PC-9 (cell line): Measurements from ENCODE around the gene AHRR. TPM values are rescaled to one million over a fixed set of nuclear protein-coding genes. Genes with fewer than 3 reads are reported as not detected.

Experiments
- BruUV-seq: library from RNA; stranded (reverse); fragments of 400-500 nt; replicated peaks from 2 replicates; lab custom pipeline; 2021; lab: Mats Ljungman, UMichigan
- CTCF ChIA-PET: fragments of 300-600 bp; sonication (Branson Sonifier 250); formaldehyde crosslinking; loops from one replicate; lab custom pipeline; 2022; ENCODE audit warnings: antibody characterized with exemption; lab: Charles Lee
- POLR2A ChIA-PET: fragments of 300-600 bp; sonication (Branson Sonifier 250); formaldehyde crosslinking; loops from one replicate; lab custom pipeline; 2022; ENCODE audit warnings: antibody characterized with exemption; ENCODE audit not compliant: unreplicated experiment; lab: Charles Lee
- DNase-seq, 2 experiments: peaks; one replicate each; pipeline versions ENCODE4 v3.0.0 to v3.0.0-alpha.2; 2015 to 2022; ENCODE audit warnings: mixed read lengths in 1 of 2
- H2AFZ ChIP-seq: fragments of 200-600 bp; sonication (generic); 2 replicates; pipeline ENCODE4 v1.8.1; 2017; ENCODE audit warnings: antibody characterized with exemption
- H3F3A ChIP-seq: fragments of 200-600 bp; sonication (generic); 2 replicates; pipeline ENCODE4 v1.8.1; 2017; ENCODE audit warnings: antibody characterized with exemption, mild to moderate bottlenecking, low read depth; ENCODE audit not compliant: insufficient read depth
- H3K27ac ChIP-seq: fragments of 200-600 bp; sonication (generic); 2 replicates; pipeline ENCODE4 v1.6.1; 2016; ENCODE audit warnings: mixed run types
- H3K27me3 ChIP-seq: fragments of 200-600 bp; sonication (generic); 2 replicates; pipeline ENCODE4 v1.6.1; 2016; ENCODE audit warnings: low read depth, mixed run types; ENCODE audit not compliant: insufficient read depth
- H3K36me3 ChIP-seq: fragments of 200-600 bp; sonication (generic); 2 replicates; pipeline ENCODE4 v1.6.1; 2016; ENCODE audit warnings: low read depth, mixed run types
- H3K4me1 ChIP-seq: fragments of 200-600 bp; sonication (generic); replicated peaks from 2 replicates; pipeline ENCODE4 v1.6.1; 2016; ENCODE audit warnings: mixed run types; ENCODE audit not compliant: insufficient read depth
- H3K4me2 ChIP-seq: fragments of 200-600 bp; sonication (generic); 2 replicates; pipeline ENCODE4 v1.6.1; 2017; ENCODE audit warnings: mixed run types
- H3K4me3 ChIP-seq: fragments of 200-600 bp; sonication (generic); 2 replicates; pipeline ENCODE4 v1.6.1; 2016; ENCODE audit warnings: mixed run types
- H3K79me2 ChIP-seq: fragments of 200-600 bp; sonication (generic); 2 replicates; pipeline ENCODE4 v1.6.1; 2017; ENCODE audit warnings: low read depth, mixed run types
- H3K9me2 ChIP-seq: fragments of 200-600 bp; sonication (generic); 2 replicates; pipeline ENCODE4 v1.8.1; 2017; ENCODE audit warnings: mild to moderate bottlenecking; ENCODE audit not compliant: insufficient read depth
- H3K9me3 ChIP-seq: fragments of 200-600 bp; sonication (generic); 2 replicates; pipeline ENCODE4 v1.8.1; 2016; ENCODE audit warnings: low read depth; ENCODE audit not compliant: insufficient read depth
- H4K20me1 ChIP-seq: fragments of 200-600 bp; sonication (generic); 2 replicates; pipeline ENCODE4 v1.8.1; 2017; ENCODE audit not compliant: insufficient read depth
- EZH2 ChIP-seq: fragments of 200-600 bp; sonication (generic); IDR thresholded peaks from 2 replicates; pipeline ENCODE4 v1.8.0; 2017; ENCODE audit warnings: antibody characterized with exemption, low read depth
- intact Hi-C: fragments of 100-400 bp; cut with micrococcal nuclease; formaldehyde crosslinking; loops from one replicate; pipeline ENCODE4 v1.10.0; 2022; ENCODE audit not compliant: unreplicated experiment
- total RNA-seq: library from RNA; stranded (reverse); gene quantifications from 2 replicates; pipeline ENCODE4 v1.2.3, GENCODE V29; 2021
- TF ChIP-seq, protein P1 (sequence below): fragments of 200-600 bp; sonication (generic); conservative IDR thresholded peaks from 2 replicates; pipeline ENCODE4 v1.6.1; 2017; ENCODE audit warnings: mixed run types, antibody characterized with exemption, mild to moderate bottlenecking, moderate library complexity

Gene AHRR
- total RNA-seq, 1 experiment from 2014 or later = 7.2 TPM

DNA sequence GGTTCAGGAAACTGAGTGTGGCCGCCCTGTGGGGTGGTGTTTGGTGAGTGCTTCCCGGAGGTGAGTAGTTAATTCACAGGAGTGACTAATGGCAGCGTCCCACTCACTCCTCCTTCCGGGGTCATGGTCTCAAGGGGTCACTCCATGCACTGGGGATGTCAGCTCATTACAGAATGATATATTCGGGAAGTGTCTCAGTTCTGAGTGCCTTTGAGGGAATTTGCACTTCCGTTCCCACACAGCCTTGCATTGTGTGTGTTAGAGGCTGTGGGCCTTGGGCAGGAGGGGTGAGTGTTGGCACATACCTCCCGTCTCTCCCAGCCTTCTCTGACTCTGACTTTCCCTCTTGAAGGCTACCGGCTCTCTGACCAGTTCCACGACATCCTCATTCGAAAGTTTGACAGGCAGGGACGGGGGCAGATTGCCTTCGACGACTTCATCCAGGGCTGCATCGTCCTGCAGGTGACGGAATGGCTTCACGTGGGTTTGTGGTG lies 10.5 kb upstream of the AHRR start:
- no peak overlapping the region for H3K4me2 ChIP-seq
- no peaks in the 10 kb centered on the region for H3K4me1 ChIP-seq
- BruUV-seq = no TSS peak
- peaks cover 91% of the 10 kb centered on the region for H4K20me1 ChIP-seq
- H3K79me2 ChIP-seq = peaks cover 8% of the 10 kb centered on the region; the same call in 1 of the 2 replicates
- TF ChIP-seq, protein P1, sequence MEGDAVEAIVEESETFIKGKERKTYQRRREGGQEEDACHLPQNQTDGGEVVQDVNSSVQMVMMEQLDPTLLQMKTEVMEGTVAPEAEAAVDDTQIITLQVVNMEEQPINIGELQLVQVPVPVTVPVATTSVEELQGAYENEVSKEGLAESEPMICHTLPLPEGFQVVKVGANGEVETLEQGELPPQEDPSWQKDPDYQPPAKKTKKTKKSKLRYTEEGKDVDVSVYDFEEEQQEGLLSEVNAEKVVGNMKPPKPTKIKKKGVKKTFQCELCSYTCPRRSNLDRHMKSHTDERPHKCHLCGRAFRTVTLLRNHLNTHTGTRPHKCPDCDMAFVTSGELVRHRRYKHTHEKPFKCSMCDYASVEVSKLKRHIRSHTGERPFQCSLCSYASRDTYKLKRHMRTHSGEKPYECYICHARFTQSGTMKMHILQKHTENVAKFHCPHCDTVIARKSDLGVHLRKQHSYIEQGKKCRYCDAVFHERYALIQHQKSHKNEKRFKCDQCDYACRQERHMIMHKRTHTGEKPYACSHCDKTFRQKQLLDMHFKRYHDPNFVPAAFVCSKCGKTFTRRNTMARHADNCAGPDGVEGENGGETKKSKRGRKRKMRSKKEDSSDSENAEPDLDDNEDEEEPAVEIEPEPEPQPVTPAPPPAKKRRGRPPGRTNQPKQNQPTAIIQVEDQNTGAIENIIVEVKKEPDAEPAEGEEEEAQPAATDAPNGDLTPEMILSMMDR = no peak
- TF ChIP-seq EZH2 = no peak
- H3K27ac ChIP-seq = no peak overlapping the region
- no peaks in the 10 kb centered on the region for H3K27me3 ChIP-seq
- POLR2A ChIA-PET = no interaction called here
- H3K4me3 ChIP-seq = no peak overlapping the region
- H3K9me3 ChIP-seq = no peaks in the 10 kb centered on the region
- intact Hi-C loops = no loop called here
- CTCF ChIA-PET = no interaction called here
- no peaks in the 10 kb centered on the region for H3K9me2 ChIP-seq
- peaks cover 9% of the 10 kb centered on the region; the same call in 1 of the 2 replicates for H3F3A ChIP-seq
- no peak overlapping the region for H2AFZ ChIP-seq
- no peak for DNase-seq
- H3K36me3 ChIP-seq = peaks cover 18% of the 10 kb centered on the region; the same call in 1 of the 2 replicates

DNA sequence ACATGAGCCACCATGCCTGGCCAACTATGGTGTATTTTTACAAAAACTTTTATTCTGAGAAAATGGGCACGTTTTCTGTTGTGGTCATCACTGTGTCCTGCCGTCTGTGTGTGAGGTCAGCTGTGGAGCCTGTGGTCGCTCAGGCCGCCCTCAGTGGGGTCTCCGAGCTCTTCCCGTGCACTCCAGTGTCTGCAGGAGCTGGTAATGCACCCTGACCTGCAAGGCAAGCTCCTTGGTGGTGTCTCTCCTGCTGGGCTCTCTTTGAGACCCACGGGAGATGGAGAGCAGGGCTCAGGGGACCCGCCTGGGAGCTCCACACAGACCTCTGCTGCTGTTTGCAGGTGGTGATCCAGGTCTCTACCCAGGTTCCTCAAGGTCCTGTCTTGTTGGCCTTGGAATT lies 9.6 kb upstream of the AHRR start:
- Histone ChIP-seq H3K9me3 (no peaks in the 10 kb centered on the region), H3K4me1 (no peaks in the 10 kb centered on the region), H3K79me2 (peaks cover 8% of the 10 kb centered on the region; the same call in 1 of the 2 replicates), H2AFZ (no peak overlapping the region), H3K9me2 (no peaks in the 10 kb centered on the region), H3K27me3 (no peaks in the 10 kb centered on the region), H3K36me3 (peaks cover 11% of the 10 kb centered on the region; the same call in 1 of the 2 replicates), H3K4me2 (no peak overlapping the region), H4K20me1 (peaks cover 92% of the 10 kb centered on the region), H3K4me3 (no peak overlapping the region), H3F3A (peaks cover 12% of the 10 kb centered on the region; the same call in 1 of the 2 replicates), H3K27ac (no peak overlapping the region)
- no TSS peak for BruUV-seq
- TF ChIP-seq EZH2 = no peak
- TF ChIP-seq, protein P1 = no peak
- no peak for DNase-seq
- CTCF ChIA-PET = interaction anchor here (0.6 kb wide), 2 partner anchors 41 to 133 kb away, joined by 4 to 14 read pairs; no protein-coding TSS in a partner anchor
- POLR2A ChIA-PET = no interaction called here
- intact Hi-C loops = no loop called here

GRCh38 chr5:312845-313244 lies 8.7 kb upstream of the AHRR start:
- Histone ChIP-seq H3K9me3 (no peaks in the 10 kb centered on the region), H3K36me3 (0 out of 2 replicates have a peak, but pooled peaks cover 11% of the 10 kb centered on the region)

More at GRCh38 chr5:312845-313244, 8.7 kb upstream of the AHRR start:
- H3K4me3 ChIP-seq = no peak overlapping the region
- H3F3A ChIP-seq = peaks cover 17% of the 10 kb centered on the region; the same call in 1 of the 2 replicates
- no peaks in the 10 kb centered on the region for H3K4me1 ChIP-seq
- no peaks in the 10 kb centered on the region for H3K9me2 ChIP-seq
- POLR2A ChIA-PET = no interaction called here
- intact Hi-C loops = no loop called here
- no peak for TF ChIP-seq EZH2
- TF ChIP-seq, protein P1 = no peak
- H3K4me2 ChIP-seq = no peak overlapping the region
- CTCF ChIA-PET = no interaction called here
- peaks cover 8% of the 10 kb centered on the region; the same call in 1 of the 2 replicates for H3K79me2 ChIP-seq
- H2AFZ ChIP-seq = no peak overlapping the region
- BruUV-seq = no TSS peak
- no peak for DNase-seq
- no peaks in the 10 kb centered on the region for H3K27me3 ChIP-seq
- peaks cover 90% of the 10 kb centered on the region for H4K20me1 ChIP-seq
- no peak overlapping the region for H3K27ac ChIP-seq
